HL-60 (cell line): Measurements from ENCODE around the gene OARD1.

ENCODE experiments used
- DNase-seq, 2 experiments: peaks; one replicate each; pipeline ENCODE4 v3.0.0-alpha.2; 2010 to 2020; ENCODE audit warnings: low read depth in 1 of 2, low spot score in 1 of 2
- H3K27ac ChIP-seq: fragments of 250-450 bp; sonication (Bioruptor Pico); replicated peaks from 2 replicates; pipeline ENCODE4 v1.5.1; 2020; ENCODE audit warnings: mild to moderate bottlenecking, moderate library complexity
- H3K27me3 ChIP-seq: fragments of 250-450 bp; sonication (Bioruptor Pico); 2 replicates; pipeline ENCODE4 v1.5.1; 2021; ENCODE audit warnings: mild to moderate bottlenecking, moderate library complexity; ENCODE audit not compliant: insufficient read depth, poor library complexity, severe bottlenecking
- H3K4me3 ChIP-seq: replicated peaks from 2 replicates; pipeline ENCODE4 v1.5.1; 2011; ENCODE audit warnings: mild to moderate bottlenecking, control low read depth, low read length; ENCODE audit not compliant: insufficient read depth
- GABPA ChIP-seq: IDR thresholded peaks from 2 replicates; pipeline ENCODE4 v1.6.1; 2012; ENCODE audit warnings: low read depth
- POLR2AphosphoS5 ChIP-seq: IDR thresholded peaks from 2 replicates; pipeline ENCODE4 v1.6.1; 2012; ENCODE audit warnings: low read depth
- REST ChIP-seq: IDR thresholded peaks from 2 replicates; pipeline ENCODE4 v1.6.1; 2012; ENCODE audit warnings: low read depth; ENCODE audit not compliant: insufficient replicate concordance
- SPI1 ChIP-seq: IDR thresholded peaks from 2 replicates; pipeline ENCODE4 v1.6.1; 2012; ENCODE audit warnings: low read depth, mild to moderate bottlenecking, borderline replicate concordance
- TF ChIP-seq, protein P1 (sequence below): IDR thresholded peaks from one replicate; pipeline ENCODE4 v1.5.1; 2011; ENCODE audit warnings: low read length, control low read depth, inconsistent platforms; ENCODE audit not compliant: insufficient read depth

The OARD1 gene

GRCh38 chr6:41037107-41037900 is 34.9 kb downstream of the OARD1 start:
- H3K4me3 ChIP-seq: no peak overlapping the region
- H3K27ac ChIP-seq: no peak overlapping the region

DNA sequence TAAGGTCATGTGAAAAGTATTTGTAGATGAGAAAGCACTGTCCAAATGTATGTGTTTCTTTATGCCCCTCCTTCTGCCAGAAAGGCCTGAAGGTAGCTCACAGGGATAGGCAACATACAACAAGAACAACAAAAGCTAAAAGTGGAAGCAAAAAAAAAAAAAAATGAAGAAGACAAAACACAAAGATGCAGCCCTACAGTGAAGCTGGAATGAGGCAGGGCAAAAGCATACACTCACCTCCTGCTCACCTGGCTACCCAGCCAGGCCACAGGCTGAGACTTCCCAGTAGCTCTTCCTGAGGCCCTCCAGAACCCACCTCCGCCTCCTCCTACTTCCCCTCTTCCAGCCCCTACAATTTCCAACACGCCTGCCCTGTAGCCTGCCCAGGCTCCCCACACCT is 35.6 kb downstream of the OARD1 start:
- no peak overlapping the region for H3K4me3 ChIP-seq
- DNase-seq: no peak
- no peak overlapping the region for H3K27ac ChIP-seq
- TF ChIP-seq SPI1 (no peak), REST (no peak), POLR2AphosphoS5 (no peak), GABPA (no peak)
- TF ChIP-seq, protein P1, sequence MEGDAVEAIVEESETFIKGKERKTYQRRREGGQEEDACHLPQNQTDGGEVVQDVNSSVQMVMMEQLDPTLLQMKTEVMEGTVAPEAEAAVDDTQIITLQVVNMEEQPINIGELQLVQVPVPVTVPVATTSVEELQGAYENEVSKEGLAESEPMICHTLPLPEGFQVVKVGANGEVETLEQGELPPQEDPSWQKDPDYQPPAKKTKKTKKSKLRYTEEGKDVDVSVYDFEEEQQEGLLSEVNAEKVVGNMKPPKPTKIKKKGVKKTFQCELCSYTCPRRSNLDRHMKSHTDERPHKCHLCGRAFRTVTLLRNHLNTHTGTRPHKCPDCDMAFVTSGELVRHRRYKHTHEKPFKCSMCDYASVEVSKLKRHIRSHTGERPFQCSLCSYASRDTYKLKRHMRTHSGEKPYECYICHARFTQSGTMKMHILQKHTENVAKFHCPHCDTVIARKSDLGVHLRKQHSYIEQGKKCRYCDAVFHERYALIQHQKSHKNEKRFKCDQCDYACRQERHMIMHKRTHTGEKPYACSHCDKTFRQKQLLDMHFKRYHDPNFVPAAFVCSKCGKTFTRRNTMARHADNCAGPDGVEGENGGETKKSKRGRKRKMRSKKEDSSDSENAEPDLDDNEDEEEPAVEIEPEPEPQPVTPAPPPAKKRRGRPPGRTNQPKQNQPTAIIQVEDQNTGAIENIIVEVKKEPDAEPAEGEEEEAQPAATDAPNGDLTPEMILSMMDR: no peak
- H3K27me3 ChIP-seq: no peaks in the 10 kb centered on the region

More at GRCh38 chr6:41037107-41037900, 34.9 kb downstream of the OARD1 start:
- TF ChIP-seq POLR2AphosphoS5 (no peak), SPI1 (no peak), GABPA (no peak)
- TF ChIP-seq, protein P1: no peak
- H3K27me3 ChIP-seq: no peaks in the 10 kb centered on the region
- no peak for DNase-seq

DNA sequence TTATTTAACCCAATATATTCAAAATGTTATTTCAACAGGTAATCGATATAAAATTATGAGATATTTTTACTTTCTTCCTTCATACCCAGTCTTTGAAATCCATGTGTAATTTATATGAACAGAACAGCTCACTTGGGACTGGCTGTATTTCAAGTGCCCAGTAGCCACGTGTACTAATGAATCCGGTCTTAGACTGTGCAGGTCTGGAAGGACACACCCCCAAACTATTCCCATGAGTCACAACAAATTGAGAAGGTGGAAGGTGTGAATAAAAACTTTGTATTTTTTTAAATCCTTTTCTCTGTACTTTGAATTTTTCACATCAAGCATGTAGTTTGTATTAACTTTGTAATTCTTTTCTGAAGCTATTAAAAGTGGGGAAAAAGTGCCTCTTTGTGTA is 36.0 kb downstream of the OARD1 start:
- Histone ChIP-seq H3K4me3 (no peak overlapping the region), H3K27ac (no peak overlapping the region), H3K27me3 (no peaks in the 10 kb centered on the region)
- no peak for DNase-seq
- TF ChIP-seq GABPA (no peak), REST (no peak), POLR2AphosphoS5 (no peak), SPI1 (no peak)
- TF ChIP-seq, protein P1: no peak
